ENCODE measurements around the gene LHX2.

LHX2 gene

DNA sequence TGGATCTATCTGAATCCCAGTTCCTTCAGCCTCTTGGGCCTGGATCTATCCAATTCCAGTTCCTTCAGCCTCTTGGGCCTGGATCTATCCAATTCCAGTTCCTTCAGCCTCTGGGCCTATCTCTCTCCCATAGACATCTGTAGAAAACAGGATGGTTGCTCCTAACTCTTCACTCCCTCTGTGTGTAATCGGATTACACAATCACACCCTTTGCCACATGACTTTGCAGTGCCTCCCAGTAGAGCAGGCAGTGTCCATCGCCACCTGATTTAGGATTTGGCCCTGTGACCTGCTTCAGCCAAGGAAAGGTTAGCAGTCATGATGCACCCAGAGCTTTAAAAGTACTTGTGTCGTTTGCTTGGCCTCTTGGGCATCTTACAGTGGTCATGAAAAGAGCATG is 56.7 kb downstream of the LHX2 start:
- in situ Hi-C loops (cut with HindIII; ENCODE audit: low sequenced_read_pairs): no loop called here
- no peak overlapping the region for H3K4me3 ChIP-seq (ENCODE audit: low read depth, low read length)
- no peak for DNase-seq (ENCODE audit: low read depth)
- TF ChIP-seq, protein P1, sequence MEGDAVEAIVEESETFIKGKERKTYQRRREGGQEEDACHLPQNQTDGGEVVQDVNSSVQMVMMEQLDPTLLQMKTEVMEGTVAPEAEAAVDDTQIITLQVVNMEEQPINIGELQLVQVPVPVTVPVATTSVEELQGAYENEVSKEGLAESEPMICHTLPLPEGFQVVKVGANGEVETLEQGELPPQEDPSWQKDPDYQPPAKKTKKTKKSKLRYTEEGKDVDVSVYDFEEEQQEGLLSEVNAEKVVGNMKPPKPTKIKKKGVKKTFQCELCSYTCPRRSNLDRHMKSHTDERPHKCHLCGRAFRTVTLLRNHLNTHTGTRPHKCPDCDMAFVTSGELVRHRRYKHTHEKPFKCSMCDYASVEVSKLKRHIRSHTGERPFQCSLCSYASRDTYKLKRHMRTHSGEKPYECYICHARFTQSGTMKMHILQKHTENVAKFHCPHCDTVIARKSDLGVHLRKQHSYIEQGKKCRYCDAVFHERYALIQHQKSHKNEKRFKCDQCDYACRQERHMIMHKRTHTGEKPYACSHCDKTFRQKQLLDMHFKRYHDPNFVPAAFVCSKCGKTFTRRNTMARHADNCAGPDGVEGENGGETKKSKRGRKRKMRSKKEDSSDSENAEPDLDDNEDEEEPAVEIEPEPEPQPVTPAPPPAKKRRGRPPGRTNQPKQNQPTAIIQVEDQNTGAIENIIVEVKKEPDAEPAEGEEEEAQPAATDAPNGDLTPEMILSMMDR (IDR thresholded peaks at IDR 0.05; ENCODE audit: low read depth, low read length, missing control alignments): no peak

DNA sequence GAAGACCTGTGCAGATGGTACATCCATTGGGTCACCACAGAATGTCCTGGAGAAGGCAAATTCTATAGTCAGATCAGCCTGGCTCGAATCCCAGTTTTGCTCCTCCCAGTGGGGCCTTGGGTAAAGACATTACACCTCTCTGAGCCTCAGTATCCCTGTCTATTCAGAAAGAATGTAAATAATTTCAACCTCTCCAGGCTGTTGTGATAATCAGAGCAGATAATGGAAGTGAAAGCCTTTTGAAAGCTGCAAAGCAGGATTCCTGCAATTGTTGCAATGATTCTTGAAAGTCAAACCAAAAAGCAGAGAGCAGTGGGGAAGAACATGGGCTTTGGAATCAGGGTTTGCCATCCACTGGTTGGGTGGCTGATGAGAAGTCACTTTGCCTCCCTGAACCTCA is 63.2 kb downstream of the LHX2 start:
- in situ Hi-C loops (cut with HindIII; ENCODE audit: low sequenced_read_pairs): no loop called here
- TF ChIP-seq, protein P1 (IDR thresholded peaks at IDR 0.05; ENCODE audit: low read depth, low read length, missing control alignments): no peak

DNA sequence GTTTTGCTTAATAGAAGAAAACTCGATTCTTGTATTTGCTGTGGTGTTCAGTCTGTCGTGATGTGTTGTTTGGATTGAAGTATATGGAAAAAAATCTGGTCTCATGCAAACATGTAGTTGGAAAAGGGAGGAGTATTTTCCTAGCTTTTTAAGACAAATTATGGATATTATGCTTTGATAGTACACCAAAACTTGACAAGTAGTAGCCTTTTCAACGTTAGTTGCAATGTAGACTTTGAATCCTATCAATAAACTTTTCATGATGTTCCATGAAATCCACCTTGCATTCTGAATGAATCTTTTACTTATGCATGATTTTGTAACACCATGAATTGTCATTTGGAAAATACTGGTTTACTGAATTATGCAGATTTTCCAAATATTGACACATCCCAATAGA is 64.2 kb downstream of the LHX2 start:
- no peak overlapping the region for H3K4me3 ChIP-seq (ENCODE audit: low read depth, low read length)
- TF ChIP-seq, protein P1 (IDR thresholded peaks at IDR 0.05; ENCODE audit: low read depth, low read length, missing control alignments): no peak
- in situ Hi-C loops (cut with HindIII; ENCODE audit: low sequenced_read_pairs): no loop called here

More for the DNA sequence above, 63.2 kb downstream of the LHX2 start:
- no peak for DNase-seq (ENCODE audit: low read depth)
- no peak overlapping the region for H3K4me3 ChIP-seq (ENCODE audit: low read depth, low read length)

DNA sequence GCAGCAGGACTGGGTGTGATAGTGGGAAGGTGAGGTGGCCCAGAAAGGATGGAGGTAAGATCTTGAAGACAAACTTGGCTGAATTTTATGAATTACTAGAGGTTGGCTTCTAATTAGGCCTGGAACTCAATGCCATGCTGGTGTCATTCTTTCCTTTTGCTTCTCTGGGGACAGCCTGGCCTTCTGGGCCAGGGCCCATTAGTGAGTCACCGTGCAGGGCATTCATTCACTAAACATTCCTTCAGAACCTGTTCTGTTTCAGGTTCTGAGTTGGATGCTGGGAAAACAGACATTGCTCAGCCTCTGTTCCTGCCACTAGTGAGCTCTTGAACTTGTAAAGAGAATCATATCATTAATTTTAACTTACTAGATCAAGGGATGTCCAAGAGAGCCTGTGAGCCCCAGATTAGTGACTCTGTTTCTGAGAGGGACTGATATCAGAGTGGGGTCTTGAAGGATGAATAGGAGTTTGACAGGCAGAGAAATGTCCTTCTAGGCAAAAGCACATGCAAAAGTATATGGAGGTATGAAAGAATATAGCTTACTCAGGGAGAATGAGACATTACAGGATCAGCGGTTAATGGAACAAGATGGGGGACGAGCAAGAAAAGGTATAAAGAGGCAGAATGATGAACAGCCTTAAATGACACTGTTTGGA is 66.5 kb downstream of the LHX2 start:
- H3K4me3 ChIP-seq (ENCODE audit: low read depth, low read length): no peak overlapping the region
- TF ChIP-seq, protein P1 (IDR thresholded peaks at IDR 0.05; ENCODE audit: low read depth, low read length, missing control alignments): no peak
- DNase-seq (ENCODE audit: low read depth): no peak
- in situ Hi-C loops (cut with HindIII; ENCODE audit: low sequenced_read_pairs): no loop called here

More for the DNA sequence above, 64.2 kb downstream of the LHX2 start:
- DNase-seq (ENCODE audit: low read depth): no peak

DNA sequence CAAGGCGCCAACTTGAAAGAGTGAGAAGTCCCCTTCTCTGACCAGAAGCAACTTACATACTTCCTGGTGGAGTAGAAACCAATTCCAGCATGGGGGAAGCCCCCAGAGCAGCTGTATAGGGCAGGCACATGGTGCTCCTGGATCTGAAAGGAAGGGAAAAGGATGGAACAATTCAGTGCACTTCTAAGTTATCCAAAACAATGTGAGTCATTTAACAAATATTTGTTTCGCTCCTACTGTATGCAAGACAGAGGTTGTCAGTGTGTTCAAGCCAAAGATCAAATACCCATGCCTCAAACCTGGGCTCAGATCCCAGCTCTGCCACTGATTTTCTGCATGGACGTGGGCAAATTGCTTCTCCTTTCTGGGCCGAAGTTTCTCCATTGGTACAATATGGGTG is 67.1 kb downstream of the LHX2 start:
- H3K4me3 ChIP-seq (ENCODE audit: low read depth, low read length): no peak overlapping the region
- peak; percentile 16 for DNase-seq (ENCODE audit: low read depth)
- in situ Hi-C loops (cut with HindIII; ENCODE audit: low sequenced_read_pairs): no loop called here

DNA sequence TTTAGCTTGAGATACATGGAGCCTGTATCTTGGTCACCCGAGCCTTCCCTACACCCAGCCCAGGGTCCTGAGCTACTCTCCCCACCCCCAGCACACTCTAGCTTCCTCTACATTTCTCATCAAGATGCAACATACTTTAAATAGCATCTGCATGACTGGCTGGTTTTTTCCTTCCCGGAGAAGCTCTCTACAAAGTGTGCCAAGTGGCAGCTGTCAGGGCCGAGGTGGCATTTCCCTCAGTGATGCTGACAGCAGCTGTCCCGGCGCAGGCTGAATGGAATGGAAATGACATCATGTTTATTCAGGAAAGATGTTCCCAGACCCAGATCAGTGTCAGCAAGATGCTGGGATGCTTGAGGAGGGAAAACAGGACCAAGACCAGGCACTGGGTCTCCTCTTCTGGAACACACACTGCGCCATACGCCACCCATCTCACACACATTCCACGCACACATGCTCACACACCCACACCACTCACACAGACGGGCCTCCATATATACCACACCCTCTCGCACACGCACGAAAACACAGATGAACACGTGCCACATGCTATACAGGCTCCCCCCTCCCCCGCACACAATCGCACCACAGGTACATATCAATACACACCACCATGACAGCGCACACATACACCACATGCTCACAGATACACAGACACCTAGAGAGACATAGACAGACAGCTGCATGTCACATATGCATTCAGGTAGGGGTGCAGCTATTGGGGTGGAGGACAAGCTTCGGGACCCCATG is 67.8 kb downstream of the LHX2 start:
- TF ChIP-seq, protein P1 (IDR thresholded peaks at IDR 0.05; ENCODE audit: low read depth, low read length, missing control alignments): no peak
- in situ Hi-C loops (cut with HindIII; ENCODE audit: low sequenced_read_pairs): no loop called here
- no peak overlapping the region for H3K4me3 ChIP-seq (ENCODE audit: low read depth, low read length)
- peak; percentile 8 for DNase-seq (ENCODE audit: low read depth)

More for the DNA sequence above, 67.1 kb downstream of the LHX2 start:
- TF ChIP-seq, protein P1 (IDR thresholded peaks at IDR 0.05; ENCODE audit: low read depth, low read length, missing control alignments): no peak
